OCI-LY3 (cell line): ENCODE results near the gene VMP1.

Source experiments
- CTCF ChIP-seq: fragments of 200-600, 300-600 bp; sonication (generic); IDR thresholded peaks from 2 replicates; pipeline ENCODE4 v1.5.1; 2014; ENCODE audit warnings: antibody characterized with exemption, low read length, low read depth
- EZH2phosphoT487 ChIP-seq: fragments of 200-600 bp; shearing (Covaris generic); IDR thresholded peaks from 2 replicates; pipeline ENCODE4 v1.6.1; 2018; ENCODE audit warnings: antibody characterized with exemption, mixed run types, low read depth

- TF ChIP-seq CTCF (no peak), EZH2phosphoT487 (no peak)
Observed at GRCh38 chr17:59714255-59714654, 6.8 kb downstream of the VMP1 start.
